Transverse colon (tissue), 3 donors: Measurements from ENCODE around the gene GIGYF1.

Experiments used
- CTCF ChIP-seq, 5 experiments: fragments of 200-600 bp in 3 of 5; fragments of 450-650 bp in 2 of 5; sonication (generic) in 3 of 5; IDR thresholded peaks; 1 replicate in 2 of 5; 2 replicates in 3 of 5; pipeline ENCODE4 v1.5.1; 2016 to 2017; ENCODE audit warnings: antibody characterized with exemption in 5 of 5, inconsistent platforms in 3 of 5, mild to moderate bottlenecking in 2 of 5, moderate library complexity in 1 of 5
- EP300 ChIP-seq: sonication (generic); formaldehyde crosslinking; IDR thresholded peaks from one replicate; pipeline ENCODE4 v1.6.1; 2017; ENCODE audit warnings: antibody characterized with exemption, low read depth
- POLR2A ChIP-seq: fragments of 450-650 bp; IDR thresholded peaks from one replicate; pipeline ENCODE4 v1.6.1; 2016; ENCODE audit warnings: antibody characterized with exemption, mild to moderate bottlenecking, moderate library complexity

GRCh38 chr7:100685049-100685605 is 8.9 kb downstream of the GIGYF1 start:
- TF ChIP-seq CTCF (IDR thresholded peaks at IDR 0.05) (no peak), EP300 (no peak), POLR2A (no peak)
